Measurements from ENCODE around the gene ATXN10.
"Not testable (repeated sequence)": the region's sequence is repeated elsewhere in the genome, so short reads cannot be mapped to it uniquely, and the experiment has no call there.

The ATXN10 gene

DNA sequence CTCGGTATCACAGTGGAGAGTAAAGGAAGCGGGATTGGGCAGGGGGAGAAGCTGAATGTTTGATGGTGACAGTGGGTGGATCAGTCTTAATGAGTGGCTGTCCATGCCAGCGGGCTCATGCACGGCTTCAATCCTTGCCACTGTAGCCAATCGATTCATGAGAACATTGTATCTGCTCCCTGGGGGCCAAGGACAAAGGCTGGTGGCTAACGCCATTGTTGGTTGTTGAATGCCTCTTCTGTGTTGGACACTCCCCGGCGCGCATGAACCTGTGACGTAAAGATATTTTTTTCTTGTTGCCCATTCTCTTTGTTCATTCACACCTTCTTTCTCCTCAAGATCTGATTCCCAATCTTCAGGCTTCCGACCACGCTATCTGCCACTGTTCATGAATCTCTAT, 20.9 kb upstream of the ATXN10 start:
- TF ChIP-seq POLR2A (IDR thresholded peaks at IDR 0.05; ENCODE audit: low read depth, low read length): no peak
- DNase-seq (ENCODE audit: insufficient read length, low spot score) (no peak), FAIRE-seq (no peak)

DNA sequence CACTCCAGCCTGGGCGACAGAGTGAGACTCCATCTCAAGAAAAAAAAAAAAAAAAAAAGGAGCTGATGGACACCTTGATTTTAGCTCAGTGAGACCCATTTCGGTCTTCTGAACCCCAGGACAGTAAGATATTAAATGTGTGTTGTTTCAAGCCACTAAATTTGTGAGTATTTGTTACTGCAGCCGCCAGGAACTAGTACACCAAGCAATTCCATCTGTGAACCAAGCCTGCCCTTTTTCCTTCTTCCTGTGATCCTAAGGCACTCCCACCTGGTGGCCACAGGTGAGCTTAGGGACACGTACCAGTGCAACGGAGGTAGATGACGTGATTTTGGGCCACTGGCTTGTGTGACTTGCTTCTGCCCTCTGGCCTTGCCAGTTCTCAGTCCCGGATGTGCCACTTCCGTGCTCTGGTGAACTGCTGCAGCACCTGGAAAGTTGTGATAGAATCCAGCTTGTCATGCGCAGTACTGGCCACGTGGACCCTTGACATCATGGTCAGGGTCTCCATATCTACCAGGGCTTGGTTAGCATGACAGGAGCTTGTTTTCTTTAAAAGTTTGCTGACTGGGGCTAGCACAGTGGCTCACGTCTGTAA, 19.6 kb upstream of the ATXN10 start:
- TF ChIP-seq POLR2A (IDR thresholded peaks at IDR 0.05; ENCODE audit: low read depth, low read length): no peak
- FAIRE-seq (no peak), DNase-seq (ENCODE audit: insufficient read length, low spot score) (no peak)

DNA sequence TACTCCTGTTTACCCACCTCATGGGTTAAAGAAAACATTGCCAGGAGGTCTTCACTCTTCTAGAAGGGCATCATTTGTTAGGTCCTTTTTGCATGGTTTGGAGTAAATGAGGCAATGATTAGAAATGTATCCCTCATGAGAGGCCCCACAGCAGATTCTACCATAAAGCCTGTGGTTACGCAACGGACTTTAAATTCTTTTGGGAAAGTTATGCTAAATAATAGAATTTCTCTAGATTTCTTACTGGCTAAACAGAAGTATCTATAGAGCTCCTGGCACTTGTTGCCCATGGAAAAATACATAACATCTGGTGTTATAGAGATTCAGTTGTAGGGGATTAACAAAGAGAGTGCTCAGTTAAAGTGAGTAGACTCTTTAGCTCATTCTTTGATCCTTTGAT, 15.1 kb upstream of the ATXN10 start:
- FAIRE-seq (no peak), DNase-seq (ENCODE audit: insufficient read length, low spot score) (no peak)
- TF ChIP-seq POLR2A (IDR thresholded peaks at IDR 0.05; ENCODE audit: low read depth, low read length): no peak

DNA sequence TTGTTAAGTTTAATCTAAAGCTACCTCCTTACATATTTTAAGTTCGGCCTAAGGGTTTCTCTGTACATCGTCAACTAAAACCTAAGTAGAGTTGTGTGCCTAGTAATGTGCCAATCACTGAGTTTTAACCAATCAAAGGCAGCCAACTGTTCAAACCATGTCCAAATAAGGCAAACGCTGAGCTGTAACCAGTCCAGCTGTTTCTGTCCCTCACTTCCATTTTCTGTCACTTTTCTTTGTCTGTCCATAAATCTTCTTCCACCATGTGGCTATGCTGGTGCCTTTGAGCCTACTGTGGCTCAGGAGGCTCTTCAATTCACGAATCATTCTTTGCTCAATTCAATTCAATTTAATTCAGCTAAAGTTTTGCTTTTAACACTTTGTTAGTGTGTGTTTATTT, 13.9 kb upstream of the ATXN10 start:
- DNase-seq (ENCODE audit: insufficient read length, low spot score): no peak
- no peak for FAIRE-seq
- TF ChIP-seq POLR2A (IDR thresholded peaks at IDR 0.05; ENCODE audit: low read depth, low read length): no peak

DNA sequence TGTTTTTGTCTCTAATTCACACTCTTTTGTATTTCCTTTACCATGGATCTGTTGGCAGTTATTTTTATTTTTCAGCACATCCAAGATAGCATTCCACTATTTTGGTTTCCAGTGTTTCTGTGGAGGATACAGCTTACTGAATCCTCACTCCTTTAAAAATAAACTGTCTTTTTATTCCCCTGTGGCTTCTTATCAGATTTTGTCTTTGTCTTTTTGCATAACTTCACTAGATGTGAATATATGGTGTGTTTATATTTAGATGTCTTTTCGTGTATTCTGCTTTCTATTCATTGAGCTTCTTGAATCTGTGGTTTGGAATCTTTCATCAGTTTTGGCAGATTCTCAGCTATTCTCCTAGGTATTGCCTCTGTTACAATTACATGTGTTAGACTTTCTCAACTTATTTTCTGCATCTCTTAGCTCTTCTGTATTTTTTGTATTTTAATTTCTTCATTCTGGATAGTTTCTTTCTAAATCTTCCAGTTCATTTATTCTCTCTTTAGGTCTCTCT, 7.4 kb upstream of the ATXN10 start:
- TF ChIP-seq POLR2A (IDR thresholded peaks at IDR 0.05; ENCODE audit: low read depth, low read length): no peak
- no peak for DNase-seq (ENCODE audit: insufficient read length, low spot score)
- no peak for FAIRE-seq

DNA sequence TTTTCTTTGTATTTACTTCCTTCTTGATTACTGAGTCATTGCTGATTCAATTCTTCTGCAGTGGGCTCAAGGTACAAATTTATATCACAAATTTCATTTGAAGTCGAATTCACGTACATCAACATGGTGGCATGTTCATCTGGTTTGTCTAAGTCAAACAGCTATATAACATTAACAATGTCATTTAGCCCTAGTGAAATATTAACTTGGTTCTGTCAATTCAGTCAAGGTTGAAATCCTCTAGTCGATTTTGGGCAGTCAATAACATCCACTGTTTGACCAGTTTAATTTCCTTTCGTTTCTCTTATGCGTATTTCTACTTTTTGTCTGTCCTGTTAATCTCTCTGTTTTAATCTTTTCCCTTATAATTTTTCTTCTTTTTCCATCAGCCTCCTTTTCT, 4.1 kb upstream of the ATXN10 start:
- no peak for TF ChIP-seq POLR2A (IDR thresholded peaks at IDR 0.05; ENCODE audit: low read depth, low read length)
- DNase-seq (ENCODE audit: insufficient read length, low spot score) (no peak), FAIRE-seq (no peak)

DNA sequence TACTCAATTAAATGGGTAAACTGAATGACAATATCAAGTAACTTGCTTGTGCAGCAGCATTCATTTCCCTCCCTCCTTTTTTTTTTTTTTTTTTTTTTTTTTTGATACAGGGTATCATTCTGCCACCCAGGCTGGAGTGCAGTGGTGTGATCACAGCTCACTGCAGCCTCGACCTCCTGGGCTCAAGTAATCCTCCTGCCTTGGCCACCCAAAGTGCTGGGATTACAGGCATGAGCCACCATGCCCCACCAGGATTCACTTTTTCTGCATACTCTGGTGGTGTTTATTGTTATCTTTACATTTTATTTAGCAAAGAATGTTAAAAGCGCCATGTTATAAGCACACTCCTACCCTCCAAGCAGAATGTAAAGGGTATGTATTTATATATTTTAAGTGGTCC, 1.3 kb upstream of the ATXN10 start:
- not testable (repeated sequence) for DNase-seq (ENCODE audit: insufficient read length, low spot score); FAIRE-seq

DNA sequence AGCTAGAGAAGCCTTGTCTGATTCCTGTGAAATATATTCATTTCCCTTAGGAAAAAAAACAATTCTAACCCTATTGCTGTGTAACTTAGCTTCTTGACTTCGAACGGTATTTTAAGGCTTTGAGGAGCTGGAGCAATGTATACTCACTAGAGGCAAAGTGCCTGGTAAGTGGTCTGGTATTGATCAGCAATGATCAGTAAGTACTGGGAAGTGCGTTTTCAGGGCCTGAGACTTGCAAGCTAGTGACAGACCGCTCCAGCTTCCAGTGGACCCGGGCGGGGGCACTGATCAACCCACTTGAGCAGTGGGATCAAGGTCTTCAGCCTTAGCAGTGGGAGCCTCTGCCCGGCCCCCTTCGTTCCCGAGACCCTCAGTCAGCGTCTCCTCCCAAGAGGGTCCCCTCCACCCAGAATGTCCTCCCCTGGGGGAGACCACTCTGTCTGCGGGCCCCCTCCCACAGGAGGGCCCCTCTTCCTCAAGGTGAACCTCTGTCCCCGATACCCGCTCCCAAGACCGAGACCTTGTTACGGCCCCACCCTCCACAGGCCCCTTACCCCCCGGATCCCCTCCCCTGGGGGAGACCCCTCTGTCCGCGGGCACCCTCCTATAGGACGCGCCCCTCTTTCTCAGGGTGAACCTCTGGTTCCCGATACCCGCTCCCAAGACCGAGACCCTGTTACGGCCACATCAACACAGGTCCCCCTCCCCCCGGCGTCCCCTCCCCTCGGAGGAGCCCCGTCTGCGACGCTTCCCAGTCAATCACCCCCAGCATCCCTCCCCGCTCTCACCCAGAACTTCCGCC, 452 bp upstream of the ATXN10 start:
- no peak for TF ChIP-seq POLR2A (IDR thresholded peaks at IDR 0.05; ENCODE audit: low read depth, low read length)
- DNase-seq (ENCODE audit: insufficient read length, low spot score): no peak
- FAIRE-seq: no peak

DNA sequence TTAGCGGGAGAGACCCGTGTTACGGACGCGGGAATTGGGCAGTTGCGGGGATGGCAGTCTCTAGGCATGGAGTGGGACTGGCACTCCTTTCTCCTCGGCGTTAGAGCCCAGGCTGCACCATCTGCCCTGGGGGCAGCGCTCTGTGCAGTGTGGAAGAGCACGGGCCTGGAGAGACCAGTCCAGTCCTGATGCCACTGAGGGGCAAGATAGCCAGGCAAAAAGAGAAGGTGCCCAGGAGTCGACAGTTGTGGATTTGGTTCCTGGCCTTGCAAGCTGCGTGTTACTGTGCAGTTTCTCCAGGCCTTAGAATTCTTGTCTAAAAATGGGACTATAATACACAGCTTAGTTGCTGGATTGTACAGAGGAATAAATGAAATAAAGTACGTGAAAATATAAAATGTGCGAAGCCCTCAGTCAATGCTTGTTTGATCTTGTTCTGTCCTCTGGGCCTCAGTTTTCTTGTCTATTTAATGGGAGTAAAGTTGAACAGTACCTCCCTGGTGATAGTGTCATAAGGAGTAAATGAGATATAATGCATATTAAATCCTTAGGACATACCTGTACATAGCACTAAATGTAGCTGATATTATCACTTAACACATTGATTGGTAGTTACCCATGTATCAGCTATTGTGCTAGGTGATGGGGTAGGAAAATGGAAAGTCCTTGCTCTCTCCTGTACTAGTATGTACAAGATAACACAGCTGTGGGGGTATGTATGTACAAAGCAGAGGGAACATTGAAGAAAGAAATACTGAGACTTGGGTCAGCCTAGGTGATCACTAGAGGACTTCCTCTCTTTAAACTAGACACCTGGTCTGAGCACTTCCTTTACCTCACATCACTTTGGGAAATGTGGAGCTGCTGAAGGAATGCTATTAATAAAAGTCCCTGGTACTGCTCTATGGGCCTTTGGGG, 1.2 kb downstream of the ATXN10 start:
- FAIRE-seq (no peak), DNase-seq (ENCODE audit: insufficient read length, low spot score) (no peak)
- TF ChIP-seq POLR2A (IDR thresholded peaks at IDR 0.05; ENCODE audit: low read depth, low read length): no peak

DNA sequence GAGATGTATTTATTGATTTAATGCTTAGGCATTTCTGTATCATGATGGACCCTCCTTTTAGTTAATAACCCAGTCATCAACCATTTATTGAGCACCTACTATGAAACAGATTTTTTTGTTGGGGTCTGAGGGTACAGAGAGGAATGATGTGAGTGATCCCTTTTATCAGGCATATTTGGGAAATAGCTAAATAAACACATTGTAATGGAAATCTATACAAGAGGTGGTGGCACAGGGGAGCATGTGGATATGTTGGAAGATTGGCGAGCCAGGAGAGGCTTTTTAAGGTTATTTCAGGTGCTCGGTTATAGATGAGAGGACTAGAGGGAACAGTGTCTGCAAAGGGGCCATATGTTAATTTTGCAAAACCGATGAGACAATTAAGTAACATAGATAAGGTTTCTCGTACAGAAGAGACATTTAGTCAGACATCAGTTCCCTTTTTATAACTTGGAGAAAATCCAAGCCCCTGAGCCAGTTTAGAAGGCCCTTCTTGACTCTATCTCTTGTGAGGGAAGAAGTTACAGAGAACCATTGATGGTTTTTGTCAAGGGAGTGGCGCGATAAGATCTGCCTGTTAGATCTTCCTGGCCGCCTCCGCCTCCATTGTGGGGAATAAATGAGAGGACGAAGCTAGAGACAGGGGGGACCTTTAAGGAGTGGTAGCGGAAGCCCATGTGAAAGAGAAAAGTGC, 2.0 kb downstream of the ATXN10 start:
- TF ChIP-seq POLR2A (IDR thresholded peaks at IDR 0.05; ENCODE audit: low read depth, low read length): no peak
- no peak for FAIRE-seq
- no peak for DNase-seq (ENCODE audit: insufficient read length, low spot score)

DNA sequence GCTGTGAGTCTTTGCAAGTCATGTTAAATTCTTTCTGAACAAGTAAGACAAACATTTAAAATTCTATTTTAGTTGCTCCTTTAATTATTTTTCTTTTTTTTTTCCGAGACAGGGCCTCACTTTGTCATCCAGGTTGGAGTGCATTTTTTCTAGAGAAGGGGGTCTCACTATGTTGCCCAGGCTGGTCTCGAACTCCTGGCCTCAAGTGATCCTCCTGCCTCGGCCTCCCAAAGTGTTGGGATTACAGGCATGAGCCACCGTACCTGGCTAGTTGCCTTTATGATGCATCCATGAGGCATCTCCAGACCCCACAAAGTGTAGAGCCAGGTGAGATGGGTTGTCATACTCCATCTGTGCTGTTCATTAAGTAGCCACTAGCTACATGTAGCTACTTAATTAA, 4.4 kb downstream of the ATXN10 start:
- FAIRE-seq (no peak), DNase-seq (ENCODE audit: insufficient read length, low spot score) (no peak)
- no peak for TF ChIP-seq POLR2A (IDR thresholded peaks at IDR 0.05; ENCODE audit: low read depth, low read length)

DNA sequence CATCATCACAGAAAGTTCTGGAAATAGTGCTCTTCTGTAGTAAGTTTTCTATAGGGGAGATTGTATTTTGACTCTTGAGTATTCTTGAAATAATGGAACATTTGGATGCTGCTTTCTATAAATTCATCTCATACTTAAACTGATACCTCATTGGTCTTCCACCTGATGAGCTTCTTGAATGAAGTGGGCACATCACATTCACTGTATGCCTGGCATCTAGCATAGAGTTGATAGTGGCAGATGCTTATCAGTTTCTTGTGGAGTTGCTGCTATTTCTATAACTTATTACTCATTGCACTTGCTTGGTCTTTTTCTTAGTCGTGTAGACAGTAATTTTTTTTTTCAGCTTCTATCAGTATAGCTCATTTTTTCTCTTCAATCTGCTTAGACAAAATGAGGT, 5.4 kb downstream of the ATXN10 start:
- TF ChIP-seq POLR2A (IDR thresholded peaks at IDR 0.05; ENCODE audit: low read depth, low read length): no peak
- FAIRE-seq (no peak), DNase-seq (ENCODE audit: insufficient read length, low spot score) (no peak)

DNA sequence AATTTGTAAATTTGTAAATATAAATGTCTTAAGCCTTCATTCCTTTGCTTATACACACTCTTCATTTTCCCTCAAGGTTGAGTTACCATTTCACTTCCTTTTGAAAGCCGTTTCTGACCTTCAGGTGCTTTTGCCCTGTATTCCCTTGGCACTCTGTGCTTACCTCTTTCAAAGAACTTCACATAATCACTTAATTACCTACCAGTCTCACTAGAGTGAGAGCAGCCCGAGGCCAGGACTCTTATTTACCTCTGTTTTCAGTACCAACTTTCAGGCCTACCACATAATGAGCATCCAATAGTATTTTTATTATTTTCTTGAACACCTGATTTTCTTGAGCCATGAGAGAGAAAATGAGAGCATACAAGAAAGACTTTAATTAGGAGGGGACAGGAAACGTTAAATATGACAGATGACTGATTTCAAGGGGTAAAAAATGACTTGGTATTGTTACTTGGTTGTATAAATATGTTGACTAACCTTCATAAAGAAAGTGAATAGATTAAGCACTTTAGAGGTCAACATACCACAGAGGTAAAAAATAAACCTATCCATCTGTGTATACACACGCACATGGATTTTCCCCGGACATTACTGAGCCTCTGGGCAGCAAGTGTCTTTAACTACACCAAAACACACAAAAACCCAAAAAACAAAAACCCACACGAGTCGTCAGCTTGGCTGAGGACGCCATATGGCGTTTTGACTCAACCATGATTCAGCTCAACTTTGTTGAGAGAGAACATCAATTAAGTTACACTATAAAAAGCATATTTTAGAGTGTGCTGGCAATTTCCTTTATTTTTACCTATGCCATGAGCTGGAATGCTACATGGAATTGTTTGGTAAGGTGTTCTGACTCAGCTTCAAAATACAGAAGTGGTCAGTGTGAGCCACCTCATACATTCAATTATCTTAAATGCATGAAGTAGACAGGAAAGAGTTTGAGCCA, 7.6 kb downstream of the ATXN10 start:
- FAIRE-seq (peak; percentile 75), DNase-seq (ENCODE audit: insufficient read length, low spot score) (no peak)
- TF ChIP-seq POLR2A (IDR thresholded peaks at IDR 0.05; ENCODE audit: low read depth, low read length): no peak
